Neuron (in vitro differentiated cells): ENCODE measurements around the gene CDKN2A.

Experiments
- H2AFZ ChIP-seq: one replicate; pipeline ENCODE4 v1.6.1; 2013; ENCODE audit warnings: low read depth, mild to moderate bottlenecking, inconsistent platforms, low read length, moderate library complexity
- H3K27me3 ChIP-seq: one replicate; pipeline ENCODE4 v1.6.1; 2013; ENCODE audit warnings: low read length; ENCODE audit not compliant: insufficient read depth
- H3K36me3 ChIP-seq: one replicate; pipeline ENCODE4 v1.6.1; 2013; ENCODE audit warnings: low read length; ENCODE audit not compliant: insufficient read depth
- H3K4me1 ChIP-seq: one replicate; pipeline ENCODE4 v1.6.1; 2013; ENCODE audit warnings: low read length; ENCODE audit not compliant: insufficient read depth
- H3K4me3 ChIP-seq: 2 replicates; pipeline ENCODE4 v1.5.1; 2013; ENCODE audit warnings: mild to moderate bottlenecking, low read length, moderate library complexity
- H3K9me3 ChIP-seq: one replicate; pipeline ENCODE4 v1.6.1; 2013; ENCODE audit warnings: low read length

CDKN2A gene

DNA sequence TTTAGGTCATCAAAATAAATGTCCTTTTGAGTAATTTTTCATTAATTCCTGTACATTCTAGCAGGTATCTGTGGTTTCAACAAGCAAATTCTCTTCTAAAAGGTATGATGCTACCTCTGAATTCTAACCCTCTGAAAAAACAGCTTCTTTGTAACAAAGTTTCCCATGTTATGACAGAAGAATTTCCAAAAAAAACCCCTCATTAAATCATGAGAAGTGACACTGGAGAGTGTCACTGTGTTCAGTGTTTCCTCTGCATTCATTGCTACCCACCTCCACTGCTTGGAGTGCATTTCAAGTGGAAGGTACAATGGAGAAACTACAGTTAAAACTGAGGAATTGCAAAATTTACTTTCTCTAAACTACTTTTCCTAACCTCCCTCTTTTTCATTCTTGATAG, 10.1 kb downstream of the CDKN2A start:
- Histone ChIP-seq H3K4me1 (no peaks in the 10 kb centered on the region), H3K4me3 (no peak overlapping the region), H2AFZ (no peak overlapping the region), H3K36me3 (no peaks in the 10 kb centered on the region), H3K9me3 (no peaks in the 10 kb centered on the region), H3K27me3 (peaks cover 63% of the 10 kb centered on the region)

GRCh38 chr9:21983561-21983935, 10.6 kb downstream of the CDKN2A start:
- no peaks in the 10 kb centered on the region for H3K9me3 ChIP-seq
- H3K4me1 ChIP-seq = no peaks in the 10 kb centered on the region
- no peak overlapping the region for H3K4me3 ChIP-seq
- no peaks in the 10 kb centered on the region for H3K36me3 ChIP-seq
- H3K27me3 ChIP-seq = peaks cover 63% of the 10 kb centered on the region
- no peak overlapping the region for H2AFZ ChIP-seq

DNA sequence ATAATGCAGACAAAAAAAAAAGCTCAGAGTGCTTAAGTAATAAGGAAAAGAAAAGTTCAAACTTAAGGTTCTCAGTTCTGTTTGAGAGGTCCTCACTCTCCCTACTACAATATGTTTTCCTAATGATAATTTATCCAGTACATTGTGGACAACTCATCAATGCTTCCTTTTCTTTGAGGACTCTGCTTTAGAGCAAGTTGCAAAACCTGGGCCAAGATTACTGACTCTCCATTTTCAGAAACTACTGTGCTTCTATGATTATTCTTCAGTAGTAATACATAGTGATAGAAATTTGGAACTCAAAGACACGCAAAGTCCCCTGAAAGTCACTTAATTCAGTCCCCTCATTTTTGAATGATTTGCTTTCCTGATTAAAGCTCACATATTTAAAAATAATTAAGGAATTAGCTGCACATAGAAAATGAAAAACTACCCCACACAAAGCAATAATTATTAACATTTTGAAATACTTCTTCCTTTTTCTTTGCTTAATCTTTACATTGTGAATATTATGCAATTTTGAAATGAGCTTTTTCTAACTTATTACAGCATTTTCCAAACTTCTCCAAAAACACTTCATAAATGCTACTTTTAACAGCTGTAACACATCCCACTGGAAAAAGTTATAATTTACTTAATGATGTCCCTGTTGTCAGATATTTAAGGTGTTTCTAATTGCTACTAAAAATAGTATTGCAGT, 11.2 kb downstream of the CDKN2A start:
- Histone ChIP-seq H2AFZ (no peak overlapping the region), H3K9me3 (no peaks in the 10 kb centered on the region), H3K4me3 (no peak overlapping the region), H3K27me3 (peaks cover 59% of the 10 kb centered on the region), H3K4me1 (no peaks in the 10 kb centered on the region), H3K36me3 (no peaks in the 10 kb centered on the region)

DNA sequence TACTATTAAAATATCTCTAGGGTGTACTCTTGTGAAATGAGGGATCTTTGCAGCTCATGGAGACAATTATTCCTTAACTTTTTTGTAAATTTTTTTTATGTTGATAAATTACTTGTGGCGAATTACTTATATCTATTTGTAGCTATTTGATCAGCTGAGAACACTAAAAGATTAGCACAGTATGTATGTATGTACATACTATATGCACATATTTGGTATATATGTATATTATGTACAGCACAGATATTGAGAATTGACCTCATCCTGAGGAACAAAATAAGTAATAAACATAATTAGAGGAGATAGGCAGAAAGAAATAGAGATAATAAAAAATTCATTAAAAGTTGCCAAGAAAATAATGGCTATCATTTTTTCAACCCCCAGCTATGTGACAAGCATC, 11.8 kb downstream of the CDKN2A start:
- Histone ChIP-seq H3K27me3 (peaks cover 59% of the 10 kb centered on the region), H3K9me3 (no peaks in the 10 kb centered on the region), H2AFZ (no peak overlapping the region), H3K36me3 (no peaks in the 10 kb centered on the region), H3K4me3 (no peak overlapping the region), H3K4me1 (no peaks in the 10 kb centered on the region)

- Histone ChIP-seq H3K36me3 (no peaks in the 10 kb centered on the region), H3K9me3 (no peaks in the 10 kb centered on the region), H2AFZ (no peak overlapping the region), H3K4me3 (no peak overlapping the region), H3K4me1 (peaks cover 5% of the 10 kb centered on the region), H3K27me3 (peaks cover 82% of the 10 kb centered on the region)
Observed at GRCh38 chr9:21976334-21976875, 17.8 kb downstream of the CDKN2A start.

DNA sequence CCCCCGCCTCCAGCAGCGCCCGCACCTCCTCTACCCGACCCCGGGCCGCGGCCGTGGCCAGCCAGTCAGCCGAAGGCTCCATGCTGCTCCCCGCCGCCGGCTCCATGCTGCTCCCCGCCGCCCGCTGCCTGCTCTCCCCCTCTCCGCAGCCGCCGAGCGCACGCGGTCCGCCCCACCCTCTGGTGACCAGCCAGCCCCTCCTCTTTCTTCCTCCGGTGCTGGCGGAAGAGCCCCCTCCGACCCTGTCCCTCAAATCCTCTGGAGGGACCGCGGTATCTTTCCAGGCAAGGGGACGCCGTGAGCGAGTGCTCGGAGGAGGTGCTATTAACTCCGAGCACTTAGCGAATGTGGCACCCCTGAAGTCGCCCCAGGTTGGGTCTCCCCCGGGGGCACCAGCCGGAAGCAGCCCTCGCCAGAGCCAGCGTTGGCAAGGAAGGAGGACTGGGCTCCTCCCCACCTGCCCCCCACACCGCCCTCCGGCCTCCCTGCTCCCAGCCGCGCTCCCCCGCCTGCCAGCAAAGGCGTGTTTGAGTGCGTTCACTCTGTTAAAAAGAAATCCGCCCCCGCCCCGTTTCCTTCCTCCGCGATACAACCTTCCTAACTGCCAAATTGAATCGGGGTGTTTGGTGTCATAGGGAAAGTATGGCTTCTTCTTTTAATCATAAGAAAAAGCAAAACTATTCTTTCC, 19.3 kb downstream of the CDKN2A start:
- Histone ChIP-seq H3K9me3 (no peaks in the 10 kb centered on the region), H3K4me3 (peak overlapping the region; percentile 30), H3K36me3 (no peaks in the 10 kb centered on the region), H3K4me1 (peaks cover 5% of the 10 kb centered on the region), H3K27me3 (peaks cover 93% of the 10 kb centered on the region), H2AFZ (peak overlapping the region; percentile 70)

DNA sequence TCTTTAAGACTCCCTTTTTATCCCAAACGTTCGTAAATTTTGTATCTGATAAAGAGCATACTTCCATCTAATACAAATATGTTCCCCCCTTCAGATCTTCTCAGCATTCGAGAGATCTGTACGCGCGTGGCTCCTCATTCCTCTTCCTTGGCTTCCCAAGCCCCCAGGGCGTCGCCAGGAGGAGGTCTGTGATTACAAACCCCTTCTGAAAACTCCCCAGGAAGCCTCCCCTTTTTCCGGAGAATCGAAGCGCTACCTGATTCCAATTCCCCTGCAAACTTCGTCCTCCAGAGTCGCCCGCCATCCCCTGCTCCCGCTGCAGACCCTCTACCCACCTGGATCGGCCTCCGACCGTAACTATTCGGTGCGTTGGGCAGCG, 19.9 kb downstream of the CDKN2A start:
- Histone ChIP-seq H3K36me3 (no peaks in the 10 kb centered on the region), H3K9me3 (peaks cover 3% of the 10 kb centered on the region), H3K4me1 (peaks cover 5% of the 10 kb centered on the region), H3K4me3 (peak overlapping the region; percentile 30), H3K27me3 (peaks cover 92% of the 10 kb centered on the region), H2AFZ (peak overlapping the region; percentile 70)

GRCh38 chr9:21972361-21972760, 21.8 kb downstream of the CDKN2A start:
- peaks cover 6% of the 10 kb centered on the region for H3K9me3 ChIP-seq
- H3K4me1 ChIP-seq = peaks cover 8% of the 10 kb centered on the region
- H2AFZ ChIP-seq = no peak overlapping the region
- H3K4me3 ChIP-seq = no peak overlapping the region
- H3K27me3 ChIP-seq = peaks cover 97% of the 10 kb centered on the region
- H3K36me3 ChIP-seq = no peaks in the 10 kb centered on the region

DNA sequence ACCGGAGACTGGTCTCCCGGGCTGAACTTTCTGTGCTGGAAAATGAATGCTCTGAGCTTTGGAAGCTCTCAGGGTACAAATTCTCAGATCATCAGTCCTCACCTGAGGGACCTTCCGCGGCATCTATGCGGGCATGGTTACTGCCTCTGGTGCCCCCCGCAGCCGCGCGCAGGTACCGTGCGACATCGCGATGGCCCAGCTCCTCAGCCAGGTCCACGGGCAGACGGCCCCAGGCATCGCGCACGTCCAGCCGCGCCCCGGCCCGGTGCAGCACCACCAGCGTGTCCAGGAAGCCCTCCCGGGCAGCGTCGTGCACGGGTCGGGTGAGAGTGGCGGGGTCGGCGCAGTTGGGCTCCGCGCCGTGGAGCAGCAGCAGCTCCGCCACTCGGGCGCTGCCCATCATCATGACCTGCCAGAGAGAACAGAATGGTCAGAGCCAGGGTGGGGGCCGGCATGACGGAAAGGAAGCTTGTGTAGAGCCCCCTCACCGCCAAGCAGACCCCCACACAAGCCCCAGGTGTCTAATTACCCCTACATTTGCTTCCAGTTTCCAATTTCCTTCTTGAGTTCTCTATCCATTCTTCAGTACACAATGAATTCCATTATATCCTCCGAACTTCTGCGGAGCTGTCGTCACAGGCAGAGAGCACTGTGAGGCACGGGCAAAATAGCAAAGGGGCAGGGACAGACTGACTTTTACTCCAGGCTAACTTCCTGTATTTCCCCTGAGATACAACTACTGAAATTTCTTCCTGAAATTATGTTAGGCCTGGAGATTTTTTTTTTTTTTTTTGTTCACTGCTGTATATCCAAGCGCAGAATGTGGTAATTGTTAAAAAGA, 23.2 kb downstream of the CDKN2A start:
- Histone ChIP-seq H2AFZ (no peak overlapping the region), H3K36me3 (no peaks in the 10 kb centered on the region), H3K9me3 (peaks cover 6% of the 10 kb centered on the region), H3K27me3 (peaks cover 95% of the 10 kb centered on the region), H3K4me1 (peaks cover 8% of the 10 kb centered on the region), H3K4me3 (no peak overlapping the region)

GRCh38 chr9:21969951-21970799, 24.0 kb downstream of the CDKN2A start:
- peaks cover 8% of the 10 kb centered on the region for H3K4me1 ChIP-seq
- H3K4me3 ChIP-seq = no peak overlapping the region
- no peak overlapping the region for H2AFZ ChIP-seq
- peaks cover 95% of the 10 kb centered on the region for H3K27me3 ChIP-seq
- peaks cover 6% of the 10 kb centered on the region for H3K9me3 ChIP-seq
- H3K36me3 ChIP-seq = no peaks in the 10 kb centered on the region

GRCh38 chr9:21969011-21969940, 24.9 kb downstream of the CDKN2A start:
- Histone ChIP-seq H3K9me3 (peaks cover 6% of the 10 kb centered on the region), H3K36me3 (no peaks in the 10 kb centered on the region), H3K4me3 (no peak overlapping the region), H3K27me3 (peaks cover 93% of the 10 kb centered on the region), H3K4me1 (peaks cover 5% of the 10 kb centered on the region), H2AFZ (no peak overlapping the region)
